HG02943 (cell line): Measurements from ENCODE around the gene AFTPH.

Experiments
- ATAC-seq: cut with Tn5 transposase; IDR thresholded peaks from one replicate; pipeline ENCODE4 v1.9.1; 2021; ENCODE audit warnings: mild to moderate bottlenecking, low read depth, moderate library complexity; ENCODE audit not compliant: unreplicated experiment

The AFTPH gene

DNA sequence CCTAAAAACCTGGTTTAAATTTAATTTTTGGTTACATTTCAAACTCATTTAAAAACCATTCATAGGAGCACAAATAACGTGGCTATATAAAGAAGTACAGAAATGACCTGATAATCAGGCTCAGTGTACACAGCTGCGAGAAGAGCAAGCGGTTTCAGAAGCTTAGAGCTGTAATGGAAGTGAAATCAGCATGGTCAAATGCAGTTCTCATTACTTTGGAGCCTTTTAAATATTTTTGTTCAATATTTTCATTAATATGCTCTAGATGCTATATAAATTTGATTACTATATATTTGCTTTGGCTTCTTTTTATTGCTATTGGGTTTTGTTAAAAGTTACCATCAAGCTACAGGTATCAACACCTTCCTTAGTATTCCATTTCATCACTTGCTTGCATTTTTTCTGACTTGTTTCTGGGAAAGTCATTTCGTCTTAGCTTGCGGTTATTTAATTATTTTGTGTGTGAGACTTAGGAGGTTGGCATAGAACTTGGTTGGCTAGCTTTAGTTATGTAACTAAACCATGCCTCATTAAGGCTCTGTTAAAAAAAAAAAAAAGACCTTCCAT lies 58.7 kb downstream of the AFTPH start:
- peak; percentile 65 for ATAC-seq

GRCh38 chr2:64586054-64586453 lies 61.9 kb downstream of the AFTPH start:
- no peak for ATAC-seq

- ATAC-seq: no peak
Observed at GRCh38 chr2:64586883-64587481, 62.9 kb downstream of the AFTPH start.

GRCh38 chr2:64587561-64587960 lies 63.4 kb downstream of the AFTPH start:
- ATAC-seq: no peak

- ATAC-seq: no peak
Observed at GRCh38 chr2:64591188-64591587, 67.1 kb downstream of the AFTPH start.

GRCh38 chr2:64593035-64593655 lies 69.0 kb downstream of the AFTPH start:
- ATAC-seq: no peak

GRCh38 chr2:64594226-64594989 lies 70.3 kb downstream of the AFTPH start:
- no peak for ATAC-seq

DNA sequence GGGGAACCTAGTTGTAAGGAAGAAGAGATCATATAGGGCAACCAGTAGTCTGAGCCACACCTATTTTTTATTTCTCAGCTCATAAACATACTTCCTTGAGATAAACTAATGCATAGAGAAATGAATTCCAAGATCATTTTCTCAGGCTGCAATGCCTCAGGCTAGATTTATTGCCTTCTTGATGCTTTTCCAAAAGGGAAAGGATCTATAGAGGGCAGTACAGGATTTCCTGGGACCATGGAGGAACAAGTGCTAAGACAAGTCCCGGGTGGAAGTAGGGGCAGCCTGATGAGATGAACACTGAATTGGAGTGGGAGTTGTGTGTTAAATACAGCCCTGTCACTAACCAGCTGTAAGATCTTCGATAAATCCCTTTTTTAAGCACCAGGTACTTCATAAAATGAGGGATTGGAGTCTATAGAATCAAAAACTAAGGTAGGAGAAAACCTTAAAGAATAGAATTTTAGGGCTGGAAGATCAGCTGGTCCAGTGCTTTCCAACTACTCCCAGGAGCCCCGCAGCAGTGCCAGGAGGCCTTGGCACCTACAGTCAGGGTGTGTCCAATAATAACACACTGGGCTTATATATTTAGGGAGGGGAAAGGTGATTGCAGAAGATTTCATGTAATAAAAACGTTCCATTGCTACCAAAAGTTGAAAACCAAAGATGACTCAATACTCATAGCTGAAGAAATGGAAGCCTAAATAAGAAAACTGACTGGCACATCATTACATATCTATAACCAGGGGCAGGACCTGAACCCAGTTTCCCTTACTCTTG lies 71.5 kb downstream of the AFTPH start:
- ATAC-seq: no peak

GRCh38 chr2:64598226-64598625 lies 74.1 kb downstream of the AFTPH start:
- ATAC-seq: no peak

GRCh38 chr2:64599469-64599868 lies 75.3 kb downstream of the AFTPH start:
- no peak for ATAC-seq

GRCh38 chr2:64601034-64601754 lies 77.1 kb downstream of the AFTPH start:
- ATAC-seq: no peak

GRCh38 chr2:64601785-64602391 lies 77.8 kb downstream of the AFTPH start:
- no peak for ATAC-seq

- ATAC-seq: no peak
Observed at GRCh38 chr2:64602436-64602835, 78.3 kb downstream of the AFTPH start.

GRCh38 chr2:64604155-64604554 lies 80.0 kb downstream of the AFTPH start:
- ATAC-seq: no peak

GRCh38 chr2:64605026-64605471 lies 80.9 kb downstream of the AFTPH start:
- ATAC-seq: no peak

DNA sequence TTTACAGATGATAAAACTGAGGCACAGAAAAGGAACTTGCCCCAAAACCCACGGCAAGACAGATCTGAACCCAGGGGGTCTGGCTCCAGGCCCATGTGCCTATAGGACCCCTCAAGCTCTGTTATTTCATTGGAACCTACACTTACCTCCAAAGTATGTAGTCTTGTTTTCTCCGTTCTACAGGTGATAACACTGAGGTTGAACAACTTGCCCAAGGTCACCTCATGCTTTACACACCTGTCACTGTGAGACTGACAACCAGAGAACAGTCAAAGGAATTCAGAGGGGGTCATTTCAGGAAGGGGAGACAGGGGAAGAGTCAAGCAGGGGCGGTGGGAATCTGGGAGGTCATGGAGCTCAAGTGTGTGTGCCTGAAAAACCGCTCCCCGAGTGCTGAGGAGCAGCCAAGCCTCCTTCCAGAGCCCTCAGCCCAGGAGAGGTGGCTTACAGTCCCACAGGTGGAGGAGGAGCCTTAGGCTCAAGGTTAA lies 81.9 kb downstream of the AFTPH start:
- no peak for ATAC-seq

- ATAC-seq: peak; percentile 87
Observed at GRCh38 chr2:64606479-64607363, 82.6 kb downstream of the AFTPH start.
